GM08714 (cell line): Measurements from ENCODE around the gene PIK3AP1.
"Not testable (repeated sequence)": the region's sequence is repeated elsewhere in the genome, so short reads cannot be mapped to it uniquely, and the experiment has no call there.

Experiments used
- H3K4me3 ChIP-seq: fragments of 200-500 bp; sonication (Bioruptor generic); 2 replicates; pipeline ENCODE4 v1.5.1; 2014; ENCODE audit warnings: mild to moderate bottlenecking, low read length, inconsistent platforms
- ZNF274 ChIP-seq: IDR thresholded peaks from 2 replicates; pipeline ENCODE4 v1.6.1; 2012; ENCODE audit warnings: mild to moderate bottlenecking, low read depth, low read length

Gene PIK3AP1

DNA sequence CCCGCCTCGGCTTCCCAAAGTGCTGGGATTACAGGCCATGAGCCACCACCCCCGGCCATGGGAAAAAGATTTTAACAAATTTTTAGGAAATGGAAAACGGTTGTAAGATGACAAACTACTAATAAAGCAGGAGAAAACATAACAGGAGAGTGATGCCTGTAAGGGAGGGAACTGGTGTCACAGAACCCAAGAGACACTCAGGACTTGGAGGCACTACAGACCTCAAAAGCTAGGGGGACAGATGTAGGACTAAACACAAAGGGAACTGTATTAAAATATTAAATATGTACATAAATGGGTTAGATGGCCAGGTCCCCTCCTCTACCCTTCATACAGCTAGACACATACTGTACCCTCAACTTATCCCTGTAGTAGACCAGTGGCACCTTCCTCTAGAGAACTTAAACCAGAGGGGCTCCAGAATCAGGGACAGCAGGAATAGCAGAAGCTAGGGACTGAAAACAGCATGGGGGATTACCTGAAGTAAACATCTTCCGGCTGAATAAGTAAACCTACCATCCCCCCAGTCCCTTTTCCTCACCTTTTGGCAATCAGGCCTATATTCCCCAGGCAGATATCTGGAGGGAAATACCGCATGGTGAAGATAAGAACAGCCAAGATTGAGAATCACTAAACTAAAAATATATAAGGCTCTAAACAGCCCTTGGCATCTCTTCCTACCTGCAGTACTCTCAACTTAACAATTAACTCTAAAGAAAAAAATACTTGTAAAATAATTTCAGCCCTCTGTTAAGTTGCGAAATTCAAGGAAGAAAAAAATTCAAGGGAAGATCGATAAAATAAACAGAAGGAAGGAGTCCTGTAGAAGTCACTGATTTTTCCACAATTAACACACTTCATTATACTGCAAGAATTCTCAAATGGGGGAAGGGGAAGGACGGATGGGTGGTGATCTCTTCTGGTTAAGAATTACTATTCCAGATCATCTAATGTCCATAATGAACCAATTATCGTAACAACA is 149.0 kb downstream of the PIK3AP1 start:
- TF ChIP-seq ZNF274 = no peak
- no peak overlapping the region for H3K4me3 ChIP-seq

DNA sequence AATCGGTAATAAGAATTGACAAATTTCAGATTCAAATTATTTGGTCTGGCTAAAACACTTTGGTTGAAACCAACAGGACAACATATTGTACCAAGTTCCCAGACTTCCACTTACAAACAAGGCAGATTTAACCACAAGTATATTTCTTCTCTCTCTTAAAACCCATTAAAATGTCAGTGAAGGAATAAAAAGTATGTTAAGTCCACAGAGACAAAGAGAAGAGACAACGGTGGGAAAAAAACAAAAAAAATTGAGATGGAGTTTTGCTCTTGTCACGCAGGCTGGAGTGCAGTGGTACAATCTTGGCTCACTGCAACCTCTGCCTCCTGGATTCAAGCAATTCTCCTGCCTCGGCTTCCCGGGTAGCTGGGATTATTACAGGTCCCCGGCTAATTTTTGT is 149.8 kb downstream of the PIK3AP1 start:
- TF ChIP-seq ZNF274 = no peak
- no peak overlapping the region for H3K4me3 ChIP-seq

- H3K4me3 ChIP-seq = no peak overlapping the region
- TF ChIP-seq ZNF274 = no peak
Measured at GRCh38 chr10:96568402-96568801, 151.9 kb downstream of the PIK3AP1 start.

DNA sequence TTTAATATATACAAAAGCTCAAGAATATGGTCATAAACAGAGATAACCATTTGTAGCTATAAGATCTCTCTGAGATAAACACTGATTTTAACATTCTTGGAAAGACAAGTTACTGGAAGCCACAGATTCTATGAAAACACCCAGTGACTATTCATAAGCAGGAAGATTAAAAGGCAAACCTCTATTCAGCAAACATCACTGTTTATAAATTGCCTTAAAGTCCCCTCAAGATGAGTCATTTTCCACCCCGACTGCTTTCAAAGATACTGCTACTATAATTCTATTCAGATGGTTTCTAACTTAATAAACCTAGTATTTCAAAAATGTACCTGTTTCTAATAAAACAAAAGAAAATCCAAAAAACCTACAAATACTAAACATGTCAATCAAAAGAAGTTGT is 154.5 kb downstream of the PIK3AP1 start:
- no peak overlapping the region for H3K4me3 ChIP-seq
- no peak for TF ChIP-seq ZNF274

DNA sequence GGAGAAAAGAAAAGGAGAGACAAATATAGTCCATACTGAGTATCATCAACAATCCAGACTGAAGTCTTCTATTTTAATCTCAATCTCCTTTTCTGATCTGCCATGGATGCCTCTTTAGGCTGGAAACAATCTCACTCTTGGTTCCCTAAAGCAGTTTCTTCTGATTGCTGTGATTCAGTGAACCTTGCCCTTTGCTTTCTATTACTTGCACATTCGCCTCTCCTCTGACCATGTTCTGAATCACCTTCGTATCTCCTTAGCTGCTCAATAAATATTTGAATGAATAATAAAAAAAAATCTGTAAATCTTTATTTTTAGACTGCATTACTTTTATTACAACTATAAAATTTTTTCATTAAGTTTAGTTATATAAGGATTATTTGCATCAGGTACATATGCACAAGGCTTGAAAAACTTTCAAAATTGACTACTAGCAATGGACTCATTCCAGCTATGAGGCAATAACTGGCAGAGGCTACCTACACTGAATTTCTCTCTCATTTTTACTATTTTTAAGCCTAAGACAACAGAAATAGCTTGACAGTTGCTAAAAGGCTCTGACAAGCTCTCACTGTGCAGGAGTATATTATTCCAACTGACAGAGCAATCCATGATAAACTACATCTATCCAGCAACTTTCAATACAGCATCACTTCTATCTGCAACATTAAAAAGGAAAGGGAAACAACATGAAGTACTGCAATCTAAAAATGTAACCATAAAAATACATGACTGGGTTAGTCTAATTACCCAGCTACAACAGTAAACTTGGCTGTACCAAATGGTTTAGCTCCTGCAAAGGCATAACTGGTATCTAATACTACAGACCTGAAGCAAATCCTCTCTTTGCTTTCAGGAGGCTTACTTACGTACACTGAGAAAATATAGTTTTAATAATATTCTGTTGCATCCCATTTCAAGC is 159.1 kb downstream of the PIK3AP1 start:
- no peak overlapping the region for H3K4me3 ChIP-seq
- no peak for TF ChIP-seq ZNF274

GRCh38 chr10:96560489-96560888 is 159.8 kb downstream of the PIK3AP1 start:
- no peak overlapping the region for H3K4me3 ChIP-seq
- TF ChIP-seq ZNF274 = no peak

GRCh38 chr10:96556003-96556402 is 164.3 kb downstream of the PIK3AP1 start:
- H3K4me3 ChIP-seq = no peak overlapping the region
- no peak for TF ChIP-seq ZNF274

- no peak overlapping the region for H3K4me3 ChIP-seq
- TF ChIP-seq ZNF274 = no peak
Measured at GRCh38 chr10:96555330-96555729, 165.0 kb downstream of the PIK3AP1 start.

GRCh38 chr10:96548589-96548988 is 171.7 kb downstream of the PIK3AP1 start:
- H3K4me3 ChIP-seq = no peak overlapping the region
- no peak for TF ChIP-seq ZNF274

- not testable (repeated sequence) for H3K4me3 ChIP-seq
Measured at GRCh38 chr10:96545558-96545957, 174.8 kb downstream of the PIK3AP1 start.
